ELF-1 (cell line): ENCODE measurements around the gene NAP1L5.

ENCODE experiments used
- DNase-seq: peaks from one replicate; pipeline ENCODE4 v3.0.0-alpha.2; 2016; ENCODE audit warnings: low read depth, low spot score

The NAP1L5 gene

DNA sequence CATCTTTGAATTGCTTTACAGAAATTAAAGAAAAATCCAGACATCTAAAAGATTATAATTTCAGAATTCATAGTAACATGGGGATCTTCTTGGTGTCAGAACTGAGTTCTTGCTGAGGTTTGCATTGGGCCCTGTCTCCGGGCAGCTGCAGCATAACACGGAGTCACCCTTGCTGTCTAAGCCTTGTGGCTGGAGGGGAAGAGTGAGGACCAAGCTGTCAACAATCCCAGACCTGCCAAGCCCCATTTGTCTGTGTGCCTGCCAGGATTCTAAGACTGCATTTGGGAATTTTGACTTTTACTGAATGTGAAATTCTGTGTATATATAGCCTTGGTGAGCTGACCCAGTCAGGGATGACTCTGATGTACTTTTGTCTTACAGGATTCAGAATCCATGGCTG lies 25.2 kb upstream of the NAP1L5 start:
- DNase-seq = no peak

- DNase-seq = no peak
These were observed 24.7 kb upstream of the NAP1L5 start for GRCh38 chr4:88722276-88722780.

GRCh38 chr4:88720451-88721428 lies 23.1 kb upstream of the NAP1L5 start:
- no peak for DNase-seq

DNA sequence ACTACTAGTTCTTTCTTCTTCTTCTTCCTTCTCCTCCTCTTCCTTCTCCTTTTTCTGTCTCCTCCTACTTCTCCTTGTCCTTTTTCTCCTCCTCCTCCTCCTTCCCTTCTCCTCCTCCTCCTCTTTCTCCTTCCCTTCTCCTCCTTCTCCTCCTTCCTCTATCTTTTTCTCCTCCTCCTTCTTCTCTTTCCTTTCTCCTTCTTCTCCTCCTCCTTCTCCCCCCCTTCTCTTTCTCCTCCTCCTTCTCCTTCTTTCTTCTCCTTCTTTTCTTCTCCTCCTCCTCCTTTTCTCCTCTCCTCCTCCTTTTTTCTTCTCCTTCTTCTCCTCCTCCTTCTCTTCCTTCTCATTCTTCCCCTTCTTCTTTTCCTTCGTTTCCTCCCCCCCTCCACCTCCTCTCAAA lies 21.8 kb upstream of the NAP1L5 start:
- no peak for DNase-seq

DNA sequence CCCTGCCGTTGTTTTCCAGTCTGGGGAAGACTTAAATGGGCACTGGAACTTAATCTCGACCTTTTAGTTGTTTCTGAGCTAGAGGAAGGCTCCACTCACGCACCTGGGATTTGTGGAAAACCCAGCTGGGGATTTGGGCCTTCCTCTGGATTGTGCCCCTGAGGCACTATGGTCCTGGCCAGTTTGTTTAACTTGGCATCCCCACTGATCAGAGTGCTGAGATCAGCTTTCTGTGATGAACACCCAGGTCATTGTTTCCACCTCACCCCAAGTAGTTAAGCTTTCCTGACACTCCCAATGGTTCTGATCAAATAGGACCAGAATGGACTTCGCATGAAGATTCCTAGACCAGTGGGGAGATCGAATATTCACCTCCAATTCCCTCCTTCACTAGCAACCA lies 20.5 kb upstream of the NAP1L5 start:
- no peak for DNase-seq

DNA sequence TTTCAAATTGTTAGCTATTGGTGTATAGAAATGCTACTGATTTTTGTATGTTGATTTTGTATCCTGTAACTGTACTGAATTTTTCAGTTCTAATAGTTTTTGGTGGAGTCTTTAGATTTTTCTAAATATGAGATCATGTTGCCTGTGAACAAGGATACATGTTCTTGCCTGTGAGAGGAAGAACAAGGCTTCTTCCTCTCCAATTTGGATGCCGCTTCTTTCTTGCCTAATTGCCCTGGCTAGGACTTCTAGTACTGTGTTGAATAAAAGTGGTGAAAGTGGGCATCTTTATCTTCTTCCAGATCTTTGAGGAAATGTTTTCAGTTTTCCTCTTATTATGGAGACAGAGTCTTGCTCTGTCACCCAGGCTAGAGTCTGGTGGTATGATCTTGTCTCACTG lies 16.2 kb upstream of the NAP1L5 start:
- no peak for DNase-seq

GRCh38 chr4:88709989-88710388 lies 12.4 kb upstream of the NAP1L5 start:
- DNase-seq = no peak

- peak; percentile 23 for DNase-seq
These were observed 8.9 kb upstream of the NAP1L5 start for GRCh38 chr4:88706574-88706973.

DNA sequence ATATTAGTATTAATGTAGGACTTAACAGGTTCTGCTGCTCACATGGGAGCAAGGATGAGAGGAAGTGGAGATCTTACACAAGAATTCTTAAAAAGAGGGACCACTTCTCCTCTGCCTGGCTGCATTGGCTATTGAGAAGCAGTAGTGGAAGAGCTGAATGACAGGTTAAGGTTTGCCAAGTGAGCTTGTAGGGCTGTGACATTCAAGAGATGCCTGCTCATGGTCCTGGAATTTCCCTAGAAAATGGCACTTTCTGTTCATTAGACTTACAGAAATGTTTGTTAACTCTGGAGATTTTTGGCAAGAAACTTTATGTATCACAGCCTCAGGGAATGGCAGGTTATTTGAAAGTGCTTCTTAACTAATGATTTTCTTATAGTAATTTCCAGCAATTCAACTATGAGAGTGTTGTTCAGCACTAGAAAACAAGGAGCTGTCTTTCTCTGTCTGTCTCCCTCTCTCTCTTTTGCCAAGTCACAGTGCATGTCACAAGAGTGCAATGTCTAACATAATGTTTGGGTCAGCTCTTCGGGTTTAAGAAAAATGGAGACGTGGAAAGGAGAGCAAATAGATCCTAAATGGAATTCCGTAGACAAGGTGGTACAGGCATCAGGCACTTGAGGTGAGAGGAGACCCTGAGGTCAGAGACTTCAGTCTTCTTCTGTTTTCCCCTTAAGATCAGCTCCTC lies 8.3 kb upstream of the NAP1L5 start:
- no peak for DNase-seq

DNA sequence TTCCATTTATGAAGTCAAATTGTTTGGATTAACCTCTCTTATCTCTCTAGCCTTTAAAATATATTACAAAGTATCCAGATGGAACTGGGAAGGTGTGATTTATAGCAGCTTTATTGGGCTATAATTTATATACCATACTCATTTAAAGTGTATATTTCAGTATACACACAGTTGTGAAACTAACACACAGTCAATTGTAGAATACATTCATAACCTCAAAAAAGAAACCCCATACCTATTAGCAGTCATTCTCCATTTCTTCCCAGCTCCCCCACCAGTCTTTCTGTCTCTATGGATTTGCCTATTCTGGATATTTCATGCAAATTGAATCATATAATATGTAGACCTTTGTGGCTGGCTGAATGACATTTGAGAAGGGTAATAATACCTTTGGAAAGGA lies 7.6 kb upstream of the NAP1L5 start:
- no peak for DNase-seq

DNA sequence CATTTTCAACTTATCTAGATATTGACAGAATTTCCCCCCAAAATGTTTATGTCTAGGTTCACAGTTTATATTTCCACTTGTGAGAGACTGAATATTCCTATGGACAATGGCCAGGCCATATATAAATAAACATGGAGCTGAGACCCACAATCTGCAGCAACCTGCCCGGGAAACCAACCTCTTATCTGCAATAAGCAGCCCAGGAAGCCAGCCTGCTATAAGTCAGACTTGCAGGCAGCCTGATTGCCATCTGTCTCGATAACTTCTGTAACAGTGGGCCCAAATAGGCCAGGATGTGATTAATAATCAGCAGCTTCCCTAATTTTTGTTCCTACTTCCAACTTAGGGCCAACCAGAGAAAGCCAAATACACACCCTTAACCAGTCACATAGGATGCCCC lies 5.2 kb upstream of the NAP1L5 start:
- no peak for DNase-seq

DNA sequence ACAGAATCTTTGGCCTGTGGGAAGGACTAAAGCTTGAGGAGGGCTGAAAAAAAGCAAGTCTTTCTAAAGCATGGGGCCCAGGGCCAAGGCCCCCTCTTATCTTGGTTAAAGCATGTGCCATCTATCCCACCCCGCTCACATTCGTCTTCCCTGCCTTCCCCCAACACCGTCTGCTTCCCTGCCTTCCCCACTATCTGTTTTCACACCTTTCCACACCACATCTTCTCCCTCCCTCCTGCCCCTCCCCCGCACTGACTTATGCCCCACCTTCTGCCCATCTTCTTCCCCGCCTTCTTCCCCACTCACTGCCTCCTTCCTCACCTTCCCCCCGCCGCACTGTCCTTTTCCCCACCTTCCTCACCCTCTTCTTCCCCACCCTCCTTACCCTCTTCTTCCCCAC lies 890 bp upstream of the NAP1L5 start:
- no peak for DNase-seq

- no peak for DNase-seq
These were observed 488 bp downstream of the NAP1L5 start for GRCh38 chr4:88697141-88697540.

DNA sequence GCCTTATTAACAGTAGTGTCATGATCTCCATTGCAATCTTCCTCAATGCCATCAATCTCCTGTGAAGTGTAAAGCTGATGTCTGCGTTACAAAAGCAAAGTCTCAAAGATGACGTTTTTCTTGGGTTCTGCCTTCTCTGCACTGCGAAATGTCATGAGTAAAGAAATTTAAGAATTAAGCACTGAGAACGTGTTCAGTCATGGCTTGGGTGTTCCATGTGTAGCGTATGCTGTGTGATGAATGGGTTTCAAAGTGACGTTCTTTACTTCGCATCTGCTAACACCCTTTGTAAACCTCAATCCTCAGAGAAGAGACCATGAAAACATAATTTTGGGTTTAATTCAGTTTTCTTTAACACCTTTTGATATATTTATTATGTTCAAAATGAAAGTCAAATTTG lies 999 bp downstream of the NAP1L5 start:
- DNase-seq = no peak

DNA sequence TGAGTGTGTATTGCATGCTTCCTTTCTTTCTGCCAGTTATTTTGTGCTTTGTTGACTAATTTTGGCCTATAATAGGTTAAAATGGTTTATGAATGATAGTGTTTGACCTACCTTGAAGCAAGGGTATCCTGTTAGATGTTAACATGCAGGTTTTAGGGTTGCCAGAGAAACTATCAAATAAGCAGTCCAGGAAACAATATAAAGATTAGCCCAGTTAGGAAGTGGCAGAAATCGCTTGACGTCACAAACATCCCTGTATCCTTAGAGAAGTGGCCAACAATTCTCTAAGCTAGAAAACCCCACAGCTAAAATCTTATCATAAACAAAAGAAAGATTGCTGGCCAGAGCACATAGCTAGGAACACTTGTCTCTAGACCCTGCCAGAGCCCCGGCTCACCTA lies 3.8 kb downstream of the NAP1L5 start:
- DNase-seq = no peak

GRCh38 chr4:88690355-88690754 lies 7.3 kb downstream of the NAP1L5 start:
- no peak for DNase-seq

DNA sequence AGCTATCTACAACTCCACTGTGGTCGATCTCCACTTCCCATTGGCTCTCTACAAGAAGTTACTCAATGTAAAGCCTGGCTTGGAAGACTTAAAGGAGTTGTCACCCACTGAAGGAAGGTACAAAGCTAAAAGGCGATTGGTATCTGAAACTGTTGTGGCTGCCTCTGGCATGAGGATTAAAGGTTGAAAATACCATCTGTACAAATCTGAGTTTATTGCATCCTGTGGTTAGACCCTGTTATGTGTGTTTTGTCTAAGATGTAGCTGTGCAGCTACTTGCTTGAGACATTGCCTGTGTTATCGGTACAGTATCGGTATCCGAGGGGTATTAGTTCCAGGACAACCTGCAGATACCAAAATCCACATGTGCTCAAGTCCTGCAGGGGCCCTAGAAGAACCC lies 16.4 kb downstream of the NAP1L5 start:
- no peak for DNase-seq

GRCh38 chr4:88675543-88675942 lies 22.1 kb downstream of the NAP1L5 start:
- DNase-seq = no peak

GRCh38 chr4:88674979-88675378 lies 22.6 kb downstream of the NAP1L5 start:
- DNase-seq = no peak

GRCh38 chr4:88674565-88674964 lies 23.1 kb downstream of the NAP1L5 start:
- no peak for DNase-seq

- no peak for DNase-seq
These were observed 23.7 kb downstream of the NAP1L5 start for GRCh38 chr4:88673886-88674285.

GRCh38 chr4:88672987-88673386 lies 24.6 kb downstream of the NAP1L5 start:
- DNase-seq = peak; percentile 40

DNA sequence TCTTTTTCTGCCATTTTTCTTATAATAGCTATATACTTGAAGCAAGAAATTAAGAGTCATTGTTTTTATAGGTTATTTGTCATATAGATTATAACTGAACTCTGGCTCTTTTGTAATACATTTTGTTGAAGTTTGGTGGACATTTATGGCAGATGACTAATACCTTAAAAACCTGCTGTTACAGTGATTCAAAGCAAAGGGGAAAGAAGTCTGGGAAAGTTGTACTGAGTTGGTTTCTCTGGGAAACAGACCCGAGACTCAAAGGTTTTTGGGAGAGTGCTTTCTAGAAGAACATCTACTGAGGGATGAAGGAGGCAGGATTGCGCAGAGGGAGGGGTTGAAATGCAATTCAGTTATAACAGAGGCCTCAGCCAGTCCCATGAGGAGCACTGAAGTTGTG lies 35.9 kb downstream of the NAP1L5 start:
- no peak for DNase-seq
